Ishikawa (cell line): ENCODE data around the gene HCST.

Experiments
- CEBPB ChIP-seq: IDR thresholded peaks from 2 replicates; pipeline ENCODE4 v1.6.1; 2012
- CREB1 ChIP-seq: IDR thresholded peaks from 2 replicates; pipeline ENCODE4 v1.6.1; 2012; ENCODE audit warnings: low read depth
- EP300 ChIP-seq: IDR thresholded peaks from 2 replicates; pipeline ENCODE4 v1.6.1; 2012; ENCODE audit warnings: borderline replicate concordance
- FOXM1 ChIP-seq: IDR thresholded peaks from 2 replicates; pipeline ENCODE4 v1.6.1; 2012; ENCODE audit warnings: low read depth, borderline replicate concordance
- NFIC ChIP-seq: IDR thresholded peaks from 2 replicates; pipeline ENCODE4 v1.6.1; 2012
- RAD21 ChIP-seq: IDR thresholded peaks from 2 replicates; pipeline ENCODE4 v1.6.1; 2012; ENCODE audit warnings: low read depth
- REST ChIP-seq: IDR thresholded peaks from 2 replicates; pipeline ENCODE4 v1.6.1; 2012; ENCODE audit warnings: low read depth, mild to moderate bottlenecking
- TAF1 ChIP-seq: IDR thresholded peaks from 2 replicates; pipeline ENCODE4 v1.6.1; 2012; ENCODE audit warnings: low read depth, mild to moderate bottlenecking
- YY1 ChIP-seq: IDR thresholded peaks from 2 replicates; pipeline ENCODE4 v1.6.1; 2012; ENCODE audit warnings: low read depth
- ZBTB7A ChIP-seq: IDR thresholded peaks from 2 replicates; pipeline ENCODE4 v1.6.1; 2012; ENCODE audit warnings: low read depth
- TF ChIP-seq, protein P1 (sequence below): IDR thresholded peaks from 2 replicates; pipeline ENCODE4 v1.6.1; 2012
- TF ChIP-seq, protein P2 (sequence below): IDR thresholded peaks from 2 replicates; pipeline ENCODE4 v1.6.1; 2012

DNA sequence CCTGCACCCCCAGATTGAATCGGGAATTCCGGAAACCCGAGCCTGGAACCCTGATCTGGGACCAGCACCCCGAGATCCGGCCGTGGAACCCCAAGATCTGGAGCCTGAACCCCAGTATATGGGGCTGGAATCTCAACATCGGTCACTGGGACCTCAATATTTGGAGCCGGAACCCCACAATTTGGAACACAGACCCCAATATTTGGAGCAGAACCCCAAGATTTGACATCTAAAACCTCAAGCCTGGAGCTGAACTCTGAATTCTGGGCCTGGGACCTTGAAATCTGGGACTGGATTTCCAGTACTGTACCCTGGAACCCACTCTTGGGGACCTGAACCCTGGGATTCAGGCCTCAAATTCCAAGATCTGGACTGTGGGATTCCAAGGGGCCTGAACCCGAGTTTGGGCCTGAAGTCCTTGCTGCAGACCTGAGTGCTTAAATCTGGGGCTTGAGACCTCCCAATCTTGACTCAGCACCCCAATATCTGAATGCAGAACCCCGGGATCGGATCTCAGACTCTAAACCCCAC is 34.5 kb downstream of the HCST start:
- TF ChIP-seq YY1 = no peak
- no peak for TF ChIP-seq RAD21
- TF ChIP-seq, protein P1, sequence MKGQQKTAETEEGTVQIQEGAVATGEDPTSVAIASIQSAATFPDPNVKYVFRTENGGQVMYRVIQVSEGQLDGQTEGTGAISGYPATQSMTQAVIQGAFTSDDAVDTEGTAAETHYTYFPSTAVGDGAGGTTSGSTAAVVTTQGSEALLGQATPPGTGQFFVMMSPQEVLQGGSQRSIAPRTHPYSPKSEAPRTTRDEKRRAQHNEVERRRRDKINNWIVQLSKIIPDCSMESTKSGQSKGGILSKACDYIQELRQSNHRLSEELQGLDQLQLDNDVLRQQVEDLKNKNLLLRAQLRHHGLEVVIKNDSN = no peak
- TF ChIP-seq, protein P2, sequence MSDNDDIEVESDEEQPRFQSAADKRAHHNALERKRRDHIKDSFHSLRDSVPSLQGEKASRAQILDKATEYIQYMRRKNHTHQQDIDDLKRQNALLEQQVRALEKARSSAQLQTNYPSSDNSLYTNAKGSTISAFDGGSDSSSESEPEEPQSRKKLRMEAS = no peak
- no peak for TF ChIP-seq CEBPB
- no peak for TF ChIP-seq TAF1
- TF ChIP-seq CREB1 = no peak
- TF ChIP-seq EP300 = no peak
- no peak for TF ChIP-seq REST
- TF ChIP-seq NFIC = no peak
- TF ChIP-seq ZBTB7A = no peak
- no peak for TF ChIP-seq FOXM1
